GM23248 (cell line): Measurements from ENCODE around the gene SLC8A1. TPM values are rescaled to one million over a fixed set of nuclear protein-coding genes. Genes with fewer than 3 reads are reported as not detected.

Experiments used
- DNase-seq: peaks from one replicate; pipeline ENCODE4 v3.0.0-alpha.2; 2015
- H2AFZ ChIP-seq: fragments of 200-600 bp; sonication (generic); 2 replicates; pipeline ENCODE4 v1.6.1; 2016; ENCODE audit warnings: antibody characterized with exemption
- H3F3A ChIP-seq: fragments of 200-600 bp; sonication (generic); 2 replicates; pipeline ENCODE4 v1.6.1; 2016; ENCODE audit warnings: mild to moderate bottlenecking, antibody characterized with exemption, mixed run types; ENCODE audit not compliant: insufficient read depth
- H3K27ac ChIP-seq: fragments of 200-600 bp; sonication (generic); 2 replicates; pipeline ENCODE4 v1.5.1; 2016; ENCODE audit warnings: mild to moderate bottlenecking
- H3K27me3 ChIP-seq: fragments of 200-600 bp; sonication (generic); replicated peaks from 2 replicates; pipeline ENCODE4 v1.6.1; 2016; ENCODE audit warnings: mild to moderate bottlenecking; ENCODE audit not compliant: insufficient read depth
- H3K36me3 ChIP-seq: fragments of 200-600 bp; sonication (generic); 2 replicates; pipeline ENCODE4 v1.6.1; 2016; ENCODE audit warnings: low read depth, mild to moderate bottlenecking
- H3K4me1 ChIP-seq: fragments of 200-600 bp; sonication (generic); 2 replicates; pipeline ENCODE4 v1.6.1; 2016; ENCODE audit warnings: mild to moderate bottlenecking; ENCODE audit not compliant: insufficient read depth
- H3K4me2 ChIP-seq: fragments of 200-600 bp; sonication (generic); one replicate; pipeline ENCODE4 v1.6.1; 2016; ENCODE audit warnings: mild to moderate bottlenecking; ENCODE audit not compliant: unreplicated experiment
- H3K4me3 ChIP-seq: fragments of 200-600 bp; sonication (generic); 2 replicates; pipeline ENCODE4 v1.5.1; 2016; ENCODE audit warnings: mild to moderate bottlenecking
- H3K79me2 ChIP-seq: fragments of 200-600 bp; sonication (generic); 2 replicates; pipeline ENCODE4 v1.6.1; 2016; ENCODE audit warnings: mild to moderate bottlenecking; ENCODE audit not compliant: insufficient read depth
- H3K9ac ChIP-seq: fragments of 200-600 bp; sonication (generic); 2 replicates; pipeline ENCODE4 v1.6.1; 2016; ENCODE audit warnings: mild to moderate bottlenecking
- H3K9me2 ChIP-seq: fragments of 200-600 bp; sonication (generic); 2 replicates; pipeline ENCODE4 v1.6.1; 2016; ENCODE audit warnings: mixed run types, mild to moderate bottlenecking, moderate library complexity; ENCODE audit not compliant: insufficient read depth
- H3K9me3 ChIP-seq: fragments of 200-600 bp; sonication (generic); one replicate; pipeline ENCODE4 v1.6.1; 2017; ENCODE audit warnings: low read depth
- H4K20me1 ChIP-seq: fragments of 200-600 bp; sonication (generic); 2 replicates; pipeline ENCODE4 v1.6.0; 2016; ENCODE audit not compliant: insufficient read depth
- EZH2 ChIP-seq: fragments of 200-600 bp; sonication (generic); IDR thresholded peaks from 2 replicates; pipeline ENCODE4 v1.6.1; 2018; ENCODE audit warnings: antibody characterized with exemption, mild to moderate bottlenecking; ENCODE audit not compliant: insufficient read depth, poor library complexity, severe bottlenecking
- EZH2phosphoT487 ChIP-seq: fragments of 200-600 bp; sonication (generic); IDR thresholded peaks from 2 replicates; pipeline ENCODE4 v1.6.1; 2018; ENCODE audit warnings: antibody characterized with exemption, moderate library complexity, mild to moderate bottlenecking, low read depth; ENCODE audit not compliant: insufficient read depth
- WGBS, 2 experiments: methylation state at CpG; one replicate each; pipeline ENCODE4 v1.1.6; 2015 to 2017; ENCODE audit warnings: low lambda C conversion rate in 2 of 2, low coverage in 1 of 2; ENCODE audit errors: missing lambda C conversion rate in 2 of 2; 5-methylcytosine and 5-hydroxymethylcytosine counted together
- in situ Hi-C: fragments of 300-500 bp; cut with MboI; formaldehyde crosslinking; loops from 2 replicates; pipeline ENCODE4 v1.15.0; 2020
- polyA plus RNA-seq: library from polyadenylated mRNA; unstranded; fragments of >200 nt; fragmentation: Nextera tagmentation; extraction: Ambion mirVana; gene quantifications from 2 replicates; pipeline ENCODE4 v1.2.1, GENCODE V29; 2016
- total RNA-seq: library from RNA; depleted of rRNA; stranded (reverse); fragments of >200 nt; shearing (Covaris generic); gene quantifications from 2 replicates; pipeline ENCODE4 v1.2.3, GENCODE V29; 2014

SLC8A1 gene
- total and polyA plus RNA-seq, 2 experiments from 2014 or later: 13.8 to 83.4 TPM

DNA sequence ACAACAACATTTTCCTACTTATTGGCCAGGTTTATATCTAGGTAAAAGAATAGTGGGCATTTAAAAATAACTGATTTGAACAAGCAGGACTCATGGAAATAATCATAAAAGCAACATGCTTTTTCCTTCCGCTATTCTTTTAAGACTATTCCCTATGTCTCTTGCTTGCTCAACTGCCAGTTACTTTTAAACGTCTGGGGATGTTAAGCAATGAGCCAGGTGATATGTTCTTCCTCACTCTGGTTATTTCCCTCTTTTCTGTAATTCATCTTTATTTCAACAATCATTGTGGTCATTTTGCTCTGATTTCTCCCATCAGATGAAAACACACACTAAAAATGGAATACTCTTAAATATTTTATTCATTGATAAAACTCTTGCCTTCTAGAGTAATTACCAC, 33.4 kb upstream of the SLC8A1 start:
- in situ Hi-C loops: loop anchor here (25.0 kb wide), 1 partner anchor 277 kb away; no protein-coding TSS in a partner anchor
- Histone ChIP-seq H3K36me3 (no peaks in the 10 kb centered on the region), H3K9ac (no peak overlapping the region), H3K4me1 (peaks cover 11% of the 10 kb centered on the region; the same call in 1 of the 2 replicates), H3K27ac (no peak overlapping the region), H3K4me3 (no peak overlapping the region), H3K27me3 (no peaks in the 10 kb centered on the region), H3F3A (no peaks in the 10 kb centered on the region), H4K20me1 (no peaks in the 10 kb centered on the region), H3K9me3 (no peaks in the 10 kb centered on the region), H2AFZ (no peak overlapping the region), H3K9me2 (no peaks in the 10 kb centered on the region), H3K79me2 (no peaks in the 10 kb centered on the region), H3K4me2 (no peak overlapping the region)
- WGBS, 2 experiments: 69 to 84% methylated on average over 2 of the region's 2 CpGs
- no peak for TF ChIP-seq EZH2phosphoT487
- DNase-seq: no peak

DNA sequence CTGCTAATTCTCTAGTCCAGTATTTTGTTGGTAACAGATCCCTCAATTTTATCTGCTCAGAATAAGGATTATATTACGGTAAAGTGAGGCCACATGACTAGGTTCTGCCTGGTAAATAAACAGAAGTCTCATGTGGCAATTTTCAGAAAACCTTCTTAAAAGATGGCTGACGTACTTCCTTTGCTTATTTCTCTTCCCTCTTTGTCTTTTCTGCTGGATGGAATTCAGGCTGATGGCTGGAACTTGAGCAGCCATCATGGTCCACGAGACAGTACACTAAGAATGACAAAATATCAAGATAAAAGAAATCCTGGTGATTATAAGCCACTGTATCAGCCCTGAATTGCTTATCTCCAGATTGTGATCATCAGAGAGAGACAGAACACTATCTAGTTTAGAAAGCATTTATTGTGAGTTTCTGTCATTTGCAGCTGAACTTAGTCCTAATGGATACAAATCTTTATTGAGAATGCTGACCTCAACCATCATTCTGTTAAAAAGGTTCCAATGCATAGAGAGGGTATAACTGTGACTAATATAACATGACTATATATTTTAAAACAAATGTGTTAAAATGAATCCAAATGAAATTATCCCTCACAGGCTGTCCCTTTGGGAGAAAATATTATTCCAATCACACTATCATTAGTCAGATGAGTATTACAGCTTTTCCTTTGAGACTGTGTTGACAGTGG, 31.8 kb upstream of the SLC8A1 start:
- DNase-seq: no peak
- Histone ChIP-seq H3K4me2 (no peak overlapping the region), H3F3A (no peaks in the 10 kb centered on the region), H3K27me3 (no peaks in the 10 kb centered on the region), H3K79me2 (no peaks in the 10 kb centered on the region), H3K27ac (no peak overlapping the region), H3K4me1 (peaks cover 6% of the 10 kb centered on the region; the same call in 1 of the 2 replicates), H3K9me3 (no peaks in the 10 kb centered on the region), H3K9ac (no peak overlapping the region), H2AFZ (no peak overlapping the region), H3K9me2 (no peaks in the 10 kb centered on the region), H3K36me3 (no peaks in the 10 kb centered on the region), H3K4me3 (no peak overlapping the region), H4K20me1 (no peaks in the 10 kb centered on the region)
- no peak for TF ChIP-seq EZH2
- TF ChIP-seq EZH2phosphoT487: no peak
- WGBS, 2 experiments: 85 to 89% methylated on average over 3 of the region's 3 CpGs
- in situ Hi-C loops: loop anchor here (25.0 kb wide), 1 partner anchor 279 kb away; no protein-coding TSS in a partner anchor

DNA sequence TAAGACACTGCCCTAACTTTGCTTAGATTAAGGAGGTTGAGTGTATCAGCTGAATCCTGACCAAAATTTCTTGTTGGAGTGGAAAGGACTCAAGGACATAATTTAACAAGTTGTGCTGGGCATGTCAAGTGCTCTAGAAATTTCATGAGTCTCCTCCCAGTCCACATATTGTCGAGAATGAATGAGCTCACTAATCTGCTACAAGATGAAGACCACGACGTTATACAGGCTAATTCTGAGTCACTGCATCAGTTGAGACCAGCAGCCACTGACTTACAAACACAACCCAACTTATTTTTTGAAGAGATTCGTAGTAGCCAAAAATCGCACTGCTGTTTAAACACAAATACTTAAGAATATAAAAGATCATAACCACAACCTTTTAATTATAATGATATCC, 28.7 kb upstream of the SLC8A1 start:
- Histone ChIP-seq H2AFZ (no peak overlapping the region), H3K9me3 (no peaks in the 10 kb centered on the region), H4K20me1 (no peaks in the 10 kb centered on the region), H3K9me2 (no peaks in the 10 kb centered on the region), H3K79me2 (no peaks in the 10 kb centered on the region), H3K4me2 (no peak overlapping the region), H3K36me3 (no peaks in the 10 kb centered on the region), H3K4me3 (no peak overlapping the region), H3K4me1 (no peaks in the 10 kb centered on the region), H3K27ac (no peak overlapping the region), H3K9ac (no peak overlapping the region), H3F3A (no peaks in the 10 kb centered on the region), H3K27me3 (no peaks in the 10 kb centered on the region)
- in situ Hi-C loops: loop anchor here (25.0 kb wide), 1 partner anchor 282 kb away; no protein-coding TSS in a partner anchor
- 94 to 95% methylated on average over 5 of the region's 5 CpGs for WGBS, 2 experiments
- TF ChIP-seq EZH2: no peak
- no peak for TF ChIP-seq EZH2phosphoT487
- no peak for DNase-seq

DNA sequence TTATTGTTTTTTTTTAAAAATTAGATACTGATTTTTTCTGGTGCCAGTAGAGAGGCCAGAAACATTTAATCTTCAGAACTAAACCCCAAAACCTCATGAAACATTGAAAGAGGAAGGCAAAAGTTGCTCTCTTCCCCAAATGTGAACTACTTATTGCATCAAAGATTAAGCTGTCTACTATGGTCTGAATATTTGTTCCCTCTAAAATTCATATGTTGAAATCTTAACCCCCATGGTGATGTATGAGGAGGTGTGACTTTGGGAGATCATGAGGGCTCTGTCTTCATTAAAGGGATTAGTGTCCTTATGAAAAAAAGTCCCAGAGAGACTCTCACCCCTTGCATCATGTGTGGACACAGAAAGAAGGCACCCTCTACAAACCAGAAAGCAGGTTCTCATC, 28.2 kb upstream of the SLC8A1 start:
- TF ChIP-seq EZH2phosphoT487: no peak
- no peak for TF ChIP-seq EZH2
- H3K27ac ChIP-seq: no peak overlapping the region
- in situ Hi-C loops: loop anchor here (25.0 kb wide), 1 partner anchor 282 kb away; no protein-coding TSS in a partner anchor
- H3K27me3 ChIP-seq: no peaks in the 10 kb centered on the region
- H3K9me3 ChIP-seq: no peaks in the 10 kb centered on the region
- no peak for DNase-seq
- H3K4me3 ChIP-seq: no peak overlapping the region
- no peak overlapping the region for H2AFZ ChIP-seq
- no peak overlapping the region for H3K4me2 ChIP-seq
- H3F3A ChIP-seq: no peaks in the 10 kb centered on the region
- H4K20me1 ChIP-seq: no peaks in the 10 kb centered on the region
- no peaks in the 10 kb centered on the region for H3K79me2 ChIP-seq
- no peaks in the 10 kb centered on the region for H3K36me3 ChIP-seq
- H3K4me1 ChIP-seq: no peaks in the 10 kb centered on the region
- no peaks in the 10 kb centered on the region for H3K9me2 ChIP-seq
- no peak overlapping the region for H3K9ac ChIP-seq
